ENCODE measurements around the gene SEMA6A. TPM values are rescaled to one million over a fixed set of nuclear protein-coding genes. Genes with fewer than 3 reads are reported as not detected.

SEMA6A gene
- polyA plus RNA-seq, 3 donors from 2014 or later: 0.19 to 0.80 TPM; not detected in 1

GRCh38 chr5:116459301-116459700 lies 115.3 kb downstream of the SEMA6A start:
- H3K4me1 Mint-ChIP-seq: peaks cover 4 to 12% of the 10 kb centered on the region in 2 donors

DNA sequence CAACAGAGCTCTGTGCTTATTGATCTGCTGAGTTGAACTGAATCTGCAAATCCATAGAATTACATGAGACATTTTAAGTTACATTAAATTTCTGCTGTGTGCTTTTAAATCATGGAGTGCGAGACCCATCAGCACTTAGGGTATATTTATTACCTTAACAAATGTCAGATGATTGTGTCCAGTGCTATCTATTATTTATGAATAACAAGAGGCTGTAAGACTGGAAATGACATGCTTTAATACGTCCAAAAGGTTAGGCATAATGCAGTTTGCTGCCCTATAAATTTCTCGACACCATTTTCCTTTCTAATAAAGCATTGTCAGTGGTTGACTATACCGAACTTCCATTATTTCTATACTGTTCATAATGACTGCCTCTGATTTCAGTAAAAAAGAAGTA lies 117.6 kb downstream of the SEMA6A start:
- Mint-ChIP-seq H3K9me3 (no peaks in the 10 kb centered on the region), H3K4me3 (no peak overlapping the region), H3K36me3 (peaks cover 0 to 6% (median 0%) of the 10 kb centered on the region in 3 donors), H3K27ac (no peak overlapping the region), H3K27me3 (ENCODE audit: low read depth in 3 of 3) (no peaks in the 10 kb centered on the region), H3K4me1 (peaks cover 9 to 21% of the 10 kb centered on the region in 2 donors)
- DNase-seq: no peak

More at GRCh38 chr5:116459301-116459700, 115.3 kb downstream of the SEMA6A start:
- Mint-ChIP-seq H3K27ac (no peak overlapping the region), H3K9me3 (peaks cover 0 to under 1% (median 0%) of the 10 kb centered on the region in 6 donors), H3K4me3 (no peak overlapping the region), H3K27me3 (ENCODE audit: low read depth in 3 of 3) (no peaks in the 10 kb centered on the region), H3K36me3 (peaks cover 0 to 9% (median 1%) of the 10 kb centered on the region in 3 donors)
- DNase-seq: no peak

- H3K36me3 Mint-ChIP-seq: peaks cover 0 to 8% (median 2%) of the 10 kb centered on the region in 3 donors
- H3K9me3 Mint-ChIP-seq: no peaks in the 10 kb centered on the region
- no peaks in the 10 kb centered on the region for H3K27me3 Mint-ChIP-seq (ENCODE audit: low read depth in 3 of 3)
- H3K27ac Mint-ChIP-seq: no peak overlapping the region
- peaks cover 9 to 21% of the 10 kb centered on the region in 2 donors for H3K4me1 Mint-ChIP-seq
- no peak overlapping the region for H3K4me3 Mint-ChIP-seq
- no peak for DNase-seq
Observed at GRCh38 chr5:116456036-116456435, 118.6 kb downstream of the SEMA6A start.

GRCh38 chr5:116455061-116455460 lies 119.6 kb downstream of the SEMA6A start:
- Mint-ChIP-seq H3K27ac (no peak overlapping the region), H3K36me3 (peaks cover 6 to 15% (median 8%) of the 10 kb centered on the region in 3 donors), H3K9me3 (no peaks in the 10 kb centered on the region), H3K4me3 (no peak overlapping the region), H3K27me3 (ENCODE audit: low read depth in 3 of 3) (no peaks in the 10 kb centered on the region), H3K4me1 (peaks cover 9 to 21% of the 10 kb centered on the region in 2 donors)
- no peak for DNase-seq

DNA sequence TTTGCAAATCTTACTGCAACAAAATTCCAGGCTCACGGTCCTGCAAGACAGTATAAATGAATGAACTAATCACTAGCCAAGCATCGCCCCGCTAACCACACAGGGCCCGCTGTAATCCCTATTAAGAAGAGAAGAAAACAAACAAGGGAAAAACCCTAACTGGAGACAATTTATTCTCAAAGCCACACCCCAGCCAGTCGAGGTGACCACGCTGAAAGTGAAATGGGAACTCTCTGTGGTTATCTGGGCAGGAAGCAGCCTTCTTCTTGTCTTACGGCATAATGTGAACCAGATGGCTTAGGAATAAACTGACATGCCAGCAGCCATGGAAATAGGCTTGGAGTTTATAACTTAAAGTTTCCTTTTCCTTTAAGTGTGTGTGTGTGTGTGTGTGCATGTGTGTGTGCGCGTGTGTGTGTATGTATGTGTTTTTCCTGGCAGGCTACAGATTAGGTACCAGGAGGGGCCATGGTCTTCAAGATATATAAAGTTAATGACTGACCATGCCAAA lies 120.2 kb downstream of the SEMA6A start:
- peak in 1 of 3 donors; percentile 6 for DNase-seq
- Mint-ChIP-seq H3K36me3 (peaks cover 8 to 17% (median 8%) of the 10 kb centered on the region in 3 donors), H3K9me3 (no peaks in the 10 kb centered on the region), H3K27me3 (ENCODE audit: low read depth in 3 of 3) (no peaks in the 10 kb centered on the region), H3K27ac (no peak overlapping the region), H3K4me3 (peak overlapping the region in 2 of 5 donors; percentile 9 to 18), H3K4me1 (peaks cover 9 to 21% of the 10 kb centered on the region in 2 donors)

GRCh38 chr5:116453988-116454411 lies 120.6 kb downstream of the SEMA6A start:
- no peak for DNase-seq
- Mint-ChIP-seq H3K4me1 (peaks cover 9 to 21% of the 10 kb centered on the region in 2 donors), H3K4me3 (peak overlapping the region in 2 of 5 donors; percentile 9 to 18), H3K36me3 (peaks cover 11 to 19% (median 13%) of the 10 kb centered on the region in 3 donors), H3K9me3 (no peaks in the 10 kb centered on the region), H3K27me3 (ENCODE audit: low read depth in 3 of 3) (no peaks in the 10 kb centered on the region), H3K27ac (no peak overlapping the region)

DNA sequence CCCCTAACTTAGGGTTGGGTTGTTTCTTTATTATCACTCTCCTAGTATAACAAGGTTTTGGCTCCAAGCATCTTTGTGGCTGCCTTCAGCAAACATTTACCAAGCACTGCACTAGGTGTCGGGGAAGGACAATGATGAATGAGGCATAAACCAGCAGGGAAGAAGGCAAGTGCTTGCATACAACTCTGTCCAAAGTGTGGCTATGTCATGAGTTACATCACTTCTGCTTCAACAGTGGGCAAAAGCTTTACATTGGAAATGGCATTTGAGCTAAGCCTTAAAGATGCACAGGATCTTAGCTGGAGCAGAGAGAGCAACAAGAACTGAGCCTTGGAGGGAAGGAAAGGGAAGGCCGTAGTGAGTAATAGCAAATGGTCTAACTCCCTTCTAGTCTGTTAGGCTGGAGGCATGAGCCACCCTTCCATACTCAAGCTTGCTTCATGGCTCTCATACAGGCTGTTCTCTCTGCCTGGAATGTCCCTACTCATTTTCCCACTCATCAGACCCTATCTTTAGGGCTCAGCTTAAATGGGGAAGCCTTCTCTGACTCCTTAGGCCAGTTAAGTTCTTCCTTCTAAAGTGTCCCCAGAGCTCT lies 121.8 kb downstream of the SEMA6A start:
- H3K4me3 Mint-ChIP-seq: no peak overlapping the region
- H3K4me1 Mint-ChIP-seq: peaks cover 9 to 21% of the 10 kb centered on the region in 2 donors
- no peak overlapping the region for H3K27ac Mint-ChIP-seq
- H3K27me3 Mint-ChIP-seq (ENCODE audit: low read depth in 3 of 3): no peaks in the 10 kb centered on the region
- no peak for DNase-seq
- H3K9me3 Mint-ChIP-seq: no peaks in the 10 kb centered on the region
- H3K36me3 Mint-ChIP-seq: peaks cover 13 to 27% (median 16%) of the 10 kb centered on the region in 3 donors

DNA sequence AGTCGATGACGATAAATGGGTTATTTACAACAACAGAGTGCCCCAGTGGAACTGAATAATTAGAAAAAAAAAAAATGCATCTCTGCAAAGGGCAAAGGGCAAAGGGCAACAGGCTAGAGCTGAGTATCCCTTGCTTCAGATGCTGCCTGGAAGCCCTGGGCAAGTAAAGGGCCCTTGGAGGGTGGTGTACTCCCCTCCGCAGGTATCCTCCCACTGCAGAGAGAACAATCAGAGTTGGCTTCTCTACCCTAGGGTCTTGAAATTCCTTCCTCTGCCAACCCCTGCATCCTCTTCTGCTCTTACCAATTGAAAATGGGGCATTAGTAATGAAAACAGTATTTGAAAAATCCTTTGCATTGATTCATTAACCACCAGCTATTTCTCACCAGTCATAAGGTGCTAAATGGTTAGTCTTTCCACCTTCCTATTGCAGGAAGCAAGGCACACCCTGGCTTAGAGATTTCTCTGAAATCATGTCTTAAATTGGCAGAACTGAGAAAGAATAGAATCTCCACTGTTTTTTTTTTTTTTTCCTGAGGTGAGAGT lies 122.6 kb downstream of the SEMA6A start:
- Mint-ChIP-seq H3K4me3 (no peak overlapping the region), H3K27me3 (ENCODE audit: low read depth in 3 of 3) (no peaks in the 10 kb centered on the region), H3K27ac (no peak overlapping the region), H3K36me3 (peaks cover 13 to 27% (median 16%) of the 10 kb centered on the region in 3 donors), H3K9me3 (no peaks in the 10 kb centered on the region), H3K4me1 (peaks cover 9 to 21% of the 10 kb centered on the region in 2 donors)
- DNase-seq: no peak

- H3K27ac Mint-ChIP-seq: no peak overlapping the region
- no peak for DNase-seq
- peaks cover 20 to 33% (median 23%) of the 10 kb centered on the region in 3 donors for H3K36me3 Mint-ChIP-seq
- H3K9me3 Mint-ChIP-seq: no peaks in the 10 kb centered on the region
- H3K27me3 Mint-ChIP-seq (ENCODE audit: low read depth in 3 of 3): no peaks in the 10 kb centered on the region
- peaks cover 9 to 21% of the 10 kb centered on the region in 2 donors for H3K4me1 Mint-ChIP-seq
- no peak overlapping the region for H3K4me3 Mint-ChIP-seq
Observed at GRCh38 chr5:116451066-116451465, 123.6 kb downstream of the SEMA6A start.

DNA sequence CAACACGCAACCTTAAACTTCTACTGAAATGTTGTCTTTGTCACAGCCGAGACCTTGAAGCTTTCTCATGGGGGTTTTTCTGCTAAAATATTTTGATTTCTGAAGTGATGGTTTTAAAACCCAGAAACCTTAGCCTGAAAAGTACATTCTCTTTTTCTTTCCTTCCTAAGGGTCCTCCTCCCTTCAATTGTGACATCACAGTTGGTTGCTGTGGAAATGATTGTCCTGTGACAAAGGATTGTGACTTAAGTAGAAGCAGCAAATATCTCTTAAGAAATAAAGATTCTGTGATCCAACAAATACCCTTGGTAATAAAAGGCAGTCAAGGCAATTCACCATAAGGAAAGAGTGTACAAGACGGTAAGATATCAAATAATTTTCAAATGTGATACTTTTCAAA lies 125.2 kb downstream of the SEMA6A start:
- DNase-seq: no peak
- H3K27me3 Mint-ChIP-seq (ENCODE audit: low read depth in 3 of 3): no peaks in the 10 kb centered on the region
- H3K9me3 Mint-ChIP-seq: no peaks in the 10 kb centered on the region
- peaks cover 26 to 39% (median 33%) of the 10 kb centered on the region in 3 donors for H3K36me3 Mint-ChIP-seq
- no peak overlapping the region for H3K27ac Mint-ChIP-seq
- H3K4me3 Mint-ChIP-seq: no peak overlapping the region
- peaks cover 6 to 10% of the 10 kb centered on the region in 2 donors for H3K4me1 Mint-ChIP-seq

GRCh38 chr5:116448870-116449427 lies 125.7 kb downstream of the SEMA6A start:
- Mint-ChIP-seq H3K4me1 (peaks cover 1 to 5% of the 10 kb centered on the region in 2 donors), H3K27ac (no peak overlapping the region), H3K9me3 (no peaks in the 10 kb centered on the region), H3K27me3 (ENCODE audit: low read depth in 3 of 3) (no peaks in the 10 kb centered on the region), H3K4me3 (no peak overlapping the region), H3K36me3 (peaks cover 26 to 39% (median 38%) of the 10 kb centered on the region in 3 donors)
- no peak for DNase-seq

DNA sequence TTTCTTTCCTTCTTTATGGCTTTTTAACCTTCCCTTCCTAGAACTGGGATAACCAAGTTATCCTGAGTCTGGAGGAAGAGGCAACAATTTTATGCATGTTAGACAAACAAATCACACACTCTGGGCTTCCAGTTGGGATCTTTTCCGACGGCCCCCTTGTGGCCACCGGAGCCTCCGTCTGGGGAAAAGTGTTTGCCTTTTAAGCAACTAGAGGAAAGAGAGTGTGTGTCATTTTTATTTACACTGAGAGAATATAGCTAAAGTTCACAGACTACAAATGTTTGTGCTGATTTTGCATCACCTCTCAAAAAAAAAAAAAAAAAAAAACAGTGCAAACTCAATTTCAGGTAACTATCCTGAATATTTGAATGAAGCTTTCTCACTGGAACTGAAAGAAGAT lies 126.2 kb downstream of the SEMA6A start:
- Mint-ChIP-seq H3K9me3 (no peaks in the 10 kb centered on the region), H3K27me3 (ENCODE audit: low read depth in 3 of 3) (no peaks in the 10 kb centered on the region), H3K4me3 (no peak overlapping the region), H3K4me1 (peaks cover 0 to under 1% of the 10 kb centered on the region in 2 donors), H3K36me3 (peaks cover 26 to 39% (median 38%) of the 10 kb centered on the region in 3 donors), H3K27ac (no peak overlapping the region)
- DNase-seq: no peak

- H3K36me3 Mint-ChIP-seq: peaks cover 26 to 39% (median 38%) of the 10 kb centered on the region in 3 donors
- no peak for DNase-seq
- no peak overlapping the region for H3K4me3 Mint-ChIP-seq
- H3K4me1 Mint-ChIP-seq: no peaks in the 10 kb centered on the region
- H3K27me3 Mint-ChIP-seq (ENCODE audit: low read depth in 3 of 3): no peaks in the 10 kb centered on the region
- no peaks in the 10 kb centered on the region for H3K9me3 Mint-ChIP-seq
- H3K27ac Mint-ChIP-seq: no peak overlapping the region
Observed at GRCh38 chr5:116446356-116447005, 128.1 kb downstream of the SEMA6A start.

DNA sequence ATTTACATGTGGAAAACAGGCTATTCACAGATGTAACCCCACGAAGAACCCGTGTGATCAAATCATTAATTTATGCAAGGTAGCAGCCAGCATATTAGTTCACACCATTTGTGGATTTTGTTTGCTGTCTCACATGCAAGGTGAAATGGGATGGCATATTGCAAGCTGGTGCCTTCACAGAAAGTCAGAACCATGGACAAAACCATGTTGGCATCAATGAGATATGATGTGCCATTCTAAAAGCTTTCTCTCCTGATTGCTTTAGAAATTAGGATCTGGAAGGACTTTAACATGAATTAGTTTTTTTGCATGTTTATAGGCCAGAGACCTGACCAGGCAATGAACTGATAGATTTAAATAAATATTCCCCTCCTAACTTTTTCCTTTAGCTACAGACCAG lies 129.3 kb downstream of the SEMA6A start:
- Mint-ChIP-seq H3K27me3 (ENCODE audit: low read depth in 3 of 3) (no peaks in the 10 kb centered on the region), H3K36me3 (peaks cover 19 to 31% (median 30%) of the 10 kb centered on the region in 3 donors)

More for the DNA sequence above, 129.3 kb downstream of the SEMA6A start:
- no peak for DNase-seq
- Mint-ChIP-seq H3K27ac (no peak overlapping the region), H3K9me3 (no peaks in the 10 kb centered on the region), H3K4me3 (no peak overlapping the region), H3K4me1 (no peaks in the 10 kb centered on the region)
